Dendritic cell treated with granulocyte-macrophage colony-stimulating factor and Interleukin-4, amounts not matched to agents 40 ng/mL and 50 ng/mL, for 4 days (primary cell): ENCODE data around the gene SNX7.

ENCODE experiments used
- H3K27ac Mint-ChIP-seq: one replicate; pipeline ENCODE4 v1.8.0; 2022; ENCODE audit warnings: mild to moderate bottlenecking, mixed read lengths
- H3K27me3 Mint-ChIP-seq: one replicate; pipeline ENCODE4 v1.8.0; 2022; ENCODE audit warnings: mild to moderate bottlenecking, mixed read lengths
- H3K36me3 Mint-ChIP-seq: one replicate; pipeline ENCODE4 v1.8.0; 2022; ENCODE audit warnings: low read depth, mixed read lengths
- H3K4me1 Mint-ChIP-seq: one replicate; pipeline ENCODE4 v1.8.0; 2022; ENCODE audit warnings: low read depth, mixed read lengths
- H3K4me3 Mint-ChIP-seq: one replicate; pipeline ENCODE4 v1.8.0; 2022; ENCODE audit warnings: mild to moderate bottlenecking, moderate library complexity, mixed read lengths
- H3K9me3 Mint-ChIP-seq: one replicate; pipeline ENCODE4 v1.8.0; 2022; ENCODE audit warnings: mixed read lengths
- intact Hi-C: fragments of 100-400 bp; cut with micrococcal nuclease; formaldehyde crosslinking; loops from one replicate; pipeline ENCODE4 v1.15.0; 2022

The SNX7 gene

DNA sequence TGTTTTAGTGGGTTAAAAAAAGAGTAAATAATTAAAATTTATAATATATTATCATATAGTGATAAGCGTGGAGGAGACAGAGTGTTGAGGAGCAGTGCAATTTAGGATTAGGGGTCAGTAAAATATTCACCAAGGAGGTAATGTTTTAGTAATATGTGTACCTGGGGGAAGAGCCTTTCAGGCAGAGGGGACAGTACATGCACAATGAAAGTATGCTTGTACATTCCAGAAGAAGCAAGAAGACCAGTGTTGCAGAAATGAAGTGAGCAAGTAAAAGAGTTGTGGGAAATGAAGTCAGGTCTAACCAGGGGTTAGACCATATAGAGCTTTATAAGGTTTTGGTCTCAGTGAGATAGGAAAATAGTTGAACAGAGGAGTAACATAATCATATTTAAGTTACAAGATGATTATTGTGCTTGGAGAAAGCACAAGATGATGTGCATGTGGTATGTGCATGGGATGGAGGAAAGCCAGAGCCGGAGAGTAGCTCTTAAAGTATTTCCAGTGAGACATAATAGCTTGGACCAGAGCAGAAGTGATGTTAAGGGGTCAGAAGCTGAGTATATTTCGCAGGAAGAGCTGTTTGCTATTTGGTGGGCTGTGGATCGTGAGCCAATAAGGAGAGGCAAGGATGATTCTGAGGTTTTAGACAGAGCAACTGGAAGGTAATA is 44.8 kb downstream of the SNX7 start:
- Mint-ChIP-seq H3K4me1 (no peaks in the 10 kb centered on the region), H3K36me3 (no peaks in the 10 kb centered on the region), H3K27me3 (no peaks in the 10 kb centered on the region), H3K9me3 (no peaks in the 10 kb centered on the region), H3K27ac (no peak overlapping the region), H3K4me3 (no peak overlapping the region)
- intact Hi-C loops = no loop called here

DNA sequence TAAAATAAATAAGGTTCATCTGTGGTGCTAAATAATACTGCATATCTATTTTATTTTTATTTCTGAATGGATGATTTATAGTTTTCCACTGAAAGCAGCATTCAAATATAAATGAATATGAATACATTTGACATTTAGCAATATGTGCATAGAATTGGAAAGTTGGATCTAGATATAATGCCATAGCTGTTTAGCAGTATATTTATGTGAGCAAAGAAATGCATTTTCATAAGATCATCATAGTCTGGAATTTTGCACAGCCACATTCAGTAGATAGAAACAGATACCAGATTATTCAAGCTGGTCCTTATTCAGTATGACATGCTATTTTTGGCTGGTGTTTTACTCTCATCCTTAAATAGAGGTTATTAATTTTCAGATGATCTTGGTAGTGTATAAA is 46.0 kb downstream of the SNX7 start:
- intact Hi-C loops = no loop called here
- Mint-ChIP-seq H3K27ac (no peak overlapping the region), H3K27me3 (no peaks in the 10 kb centered on the region), H3K9me3 (no peaks in the 10 kb centered on the region), H3K4me1 (no peaks in the 10 kb centered on the region), H3K36me3 (no peaks in the 10 kb centered on the region), H3K4me3 (no peak overlapping the region)

DNA sequence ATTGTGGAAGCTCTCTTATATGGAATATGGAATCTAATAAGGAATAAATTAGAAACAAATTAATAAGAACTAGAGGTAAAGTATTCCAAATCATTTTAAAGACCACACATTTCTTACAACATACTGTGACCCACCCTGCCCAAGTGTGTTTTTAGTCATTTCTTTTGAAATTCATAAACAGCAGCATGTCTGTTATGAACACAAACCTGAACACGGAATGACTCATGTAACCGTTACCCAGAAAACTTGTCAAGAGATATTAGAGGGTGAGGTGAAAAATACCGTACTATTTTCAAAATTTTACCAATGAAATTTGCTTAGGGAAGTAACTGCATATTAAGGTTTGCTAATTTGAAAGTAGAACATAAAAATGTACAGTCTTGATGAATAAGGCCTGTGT is 48.4 kb downstream of the SNX7 start:
- Mint-ChIP-seq H3K27me3 (no peaks in the 10 kb centered on the region), H3K36me3 (no peaks in the 10 kb centered on the region), H3K27ac (no peak overlapping the region), H3K4me3 (no peak overlapping the region), H3K9me3 (no peaks in the 10 kb centered on the region), H3K4me1 (no peaks in the 10 kb centered on the region)
- intact Hi-C loops = no loop called here

DNA sequence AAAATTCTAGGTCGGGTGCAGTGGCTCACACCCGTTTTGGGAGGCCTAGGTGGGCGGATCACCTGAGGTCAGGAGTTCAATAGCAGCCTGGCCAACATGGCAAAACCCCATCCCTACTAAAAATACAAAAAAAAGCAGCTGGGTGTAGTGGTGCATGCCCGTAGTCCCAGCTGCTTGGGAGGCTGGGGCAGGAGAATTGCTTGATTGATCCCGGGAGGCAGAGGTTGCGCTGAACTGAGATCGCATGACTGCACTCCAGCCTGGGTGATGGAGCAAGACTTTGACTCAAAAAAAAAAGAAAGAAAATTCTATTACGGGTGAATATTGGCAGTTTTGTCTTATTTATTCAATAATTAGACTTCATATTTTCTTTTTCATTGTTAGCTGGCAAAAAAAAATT is 62.1 kb downstream of the SNX7 start:
- no peaks in the 10 kb centered on the region for H3K36me3 Mint-ChIP-seq
- no peak overlapping the region for H3K27ac Mint-ChIP-seq
- peaks cover 16% of the 10 kb centered on the region for H3K9me3 Mint-ChIP-seq

DNA sequence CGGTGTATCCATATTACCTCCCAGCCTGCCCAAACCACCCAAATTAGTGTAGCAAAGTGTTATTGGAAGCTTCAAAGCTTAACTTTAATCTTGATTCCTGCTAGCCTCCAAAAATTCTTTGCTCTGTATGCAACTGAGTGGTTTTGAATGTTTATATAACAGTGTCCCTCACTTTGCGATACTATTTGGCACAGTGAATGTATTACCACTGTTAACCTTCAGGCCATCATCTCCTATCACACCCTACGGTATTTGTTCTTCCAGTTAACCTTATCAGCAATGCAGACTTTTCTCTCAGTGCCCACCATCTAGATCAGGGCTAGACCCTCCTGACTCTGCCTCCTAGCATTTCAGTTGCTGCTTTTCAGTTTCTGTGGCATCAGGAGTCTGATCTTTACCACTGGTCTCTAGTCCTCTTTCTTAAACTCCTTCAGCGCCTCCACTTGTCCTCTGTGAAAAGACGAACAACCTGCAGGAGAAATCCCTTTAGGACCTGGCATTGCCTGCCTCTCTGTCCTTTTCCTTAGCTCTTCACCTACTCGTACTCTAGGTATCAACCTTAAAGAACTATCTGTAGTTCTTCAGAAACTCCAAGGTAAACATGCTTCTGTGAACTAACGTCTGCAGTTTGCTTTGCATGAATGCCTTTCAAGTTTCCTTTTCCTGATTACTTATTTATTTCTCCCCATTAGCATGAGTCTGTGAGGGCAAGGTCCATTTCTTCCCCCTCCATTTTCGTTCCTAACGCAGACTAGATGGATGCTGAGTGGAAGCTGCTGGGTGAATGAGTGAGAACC is 71.7 kb downstream of the SNX7 start:
- Mint-ChIP-seq H3K27me3 (no peaks in the 10 kb centered on the region), H3K4me1 (no peaks in the 10 kb centered on the region), H3K36me3 (no peaks in the 10 kb centered on the region), H3K4me3 (no peak overlapping the region), H3K27ac (no peak overlapping the region), H3K9me3 (peaks cover 17% of the 10 kb centered on the region)
- intact Hi-C loops = no loop called here

More for the DNA sequence above, 62.1 kb downstream of the SNX7 start:
- intact Hi-C loops = no loop called here
- Mint-ChIP-seq H3K4me1 (no peaks in the 10 kb centered on the region), H3K4me3 (no peak overlapping the region), H3K27me3 (no peaks in the 10 kb centered on the region)

DNA sequence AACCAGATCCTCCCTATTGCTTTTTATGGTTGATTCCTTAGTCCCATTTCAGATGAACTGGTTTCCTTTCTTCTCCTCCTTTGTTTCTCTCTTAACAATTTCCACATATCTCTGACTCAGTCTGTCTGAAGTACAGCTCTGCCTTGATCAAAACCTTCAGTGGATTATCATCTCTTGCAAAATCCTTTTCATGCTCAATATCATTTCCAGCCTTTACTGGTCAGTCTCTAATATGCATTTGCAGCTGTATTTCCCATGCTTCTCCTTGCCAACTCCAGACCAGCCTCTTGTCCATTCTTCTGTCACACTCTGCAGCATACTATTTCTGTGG is 72.2 kb downstream of the SNX7 start:
- Mint-ChIP-seq H3K9me3 (peaks cover 11% of the 10 kb centered on the region), H3K4me1 (no peaks in the 10 kb centered on the region), H3K27ac (no peak overlapping the region), H3K4me3 (no peak overlapping the region), H3K36me3 (no peaks in the 10 kb centered on the region), H3K27me3 (no peaks in the 10 kb centered on the region)
- intact Hi-C loops = no loop called here

DNA sequence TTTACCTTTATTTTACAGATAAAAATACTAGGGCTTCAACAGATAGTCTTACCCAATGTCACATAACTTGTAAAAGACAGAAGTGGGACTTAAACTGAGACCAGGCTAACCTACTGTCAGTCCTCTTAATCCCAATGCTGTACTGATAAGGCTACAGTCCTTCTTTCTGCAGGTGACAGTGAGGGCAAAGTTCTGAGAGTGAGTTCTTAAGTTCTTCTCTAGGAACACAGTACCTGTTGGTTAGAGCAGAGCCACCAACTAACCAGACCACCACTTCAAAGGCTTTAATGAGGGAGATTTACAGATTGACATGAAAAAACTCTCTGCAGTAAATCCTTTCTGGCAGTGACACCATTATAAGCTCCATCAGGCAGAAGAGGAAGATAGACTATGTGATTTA is 74.2 kb downstream of the SNX7 start:
- H3K9me3 Mint-ChIP-seq = peaks cover 9% of the 10 kb centered on the region
- H3K27me3 Mint-ChIP-seq = no peaks in the 10 kb centered on the region
- H3K4me1 Mint-ChIP-seq = no peaks in the 10 kb centered on the region
- no peak overlapping the region for H3K4me3 Mint-ChIP-seq
- no peak overlapping the region for H3K27ac Mint-ChIP-seq
- intact Hi-C loops = no loop called here
- no peaks in the 10 kb centered on the region for H3K36me3 Mint-ChIP-seq

DNA sequence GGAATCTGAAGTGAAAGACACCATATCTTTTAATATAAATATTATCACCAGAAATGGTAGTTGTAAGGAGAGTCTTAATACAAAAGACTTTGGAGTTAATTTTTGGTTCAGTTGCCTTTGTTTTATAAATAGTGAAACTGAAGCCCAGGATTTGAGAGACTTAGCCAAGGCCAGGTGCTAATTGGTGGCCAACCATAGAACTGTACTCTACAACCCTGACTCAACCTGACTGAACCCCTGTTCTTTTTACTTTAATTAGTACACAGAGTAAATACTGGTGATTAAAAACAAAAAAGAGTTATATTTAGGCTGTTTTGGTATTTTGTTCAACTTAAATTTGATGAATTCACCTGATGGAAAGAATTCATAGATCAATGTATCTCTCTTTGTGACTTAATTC is 76.3 kb downstream of the SNX7 start:
- Mint-ChIP-seq H3K4me1 (no peaks in the 10 kb centered on the region), H3K27ac (no peak overlapping the region), H3K27me3 (no peaks in the 10 kb centered on the region), H3K4me3 (no peak overlapping the region), H3K36me3 (no peaks in the 10 kb centered on the region), H3K9me3 (peaks cover 8% of the 10 kb centered on the region)
- intact Hi-C loops = no loop called here

DNA sequence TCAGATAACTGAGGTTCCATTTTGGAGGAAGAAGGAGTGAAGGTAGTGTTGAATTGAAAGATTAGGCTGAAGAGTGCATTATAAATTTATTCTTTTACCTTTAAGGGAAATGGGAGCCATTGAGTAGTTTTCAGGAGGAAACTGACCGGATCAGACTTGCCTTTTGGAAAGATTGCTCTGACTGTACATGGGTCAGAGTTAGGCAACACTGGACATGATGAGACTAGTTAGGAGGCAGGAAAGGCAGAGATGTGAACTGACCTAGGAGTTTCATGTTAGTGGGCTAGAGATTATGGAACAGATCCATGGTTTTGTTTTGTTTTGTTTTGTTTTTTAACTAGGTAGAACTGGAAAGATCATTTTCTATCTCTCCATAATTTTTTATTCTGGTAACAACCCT is 78.2 kb downstream of the SNX7 start:
- intact Hi-C loops = no loop called here
- Mint-ChIP-seq H3K27ac (no peak overlapping the region), H3K36me3 (no peaks in the 10 kb centered on the region), H3K27me3 (no peaks in the 10 kb centered on the region), H3K4me1 (no peaks in the 10 kb centered on the region), H3K4me3 (no peak overlapping the region), H3K9me3 (no peaks in the 10 kb centered on the region)

DNA sequence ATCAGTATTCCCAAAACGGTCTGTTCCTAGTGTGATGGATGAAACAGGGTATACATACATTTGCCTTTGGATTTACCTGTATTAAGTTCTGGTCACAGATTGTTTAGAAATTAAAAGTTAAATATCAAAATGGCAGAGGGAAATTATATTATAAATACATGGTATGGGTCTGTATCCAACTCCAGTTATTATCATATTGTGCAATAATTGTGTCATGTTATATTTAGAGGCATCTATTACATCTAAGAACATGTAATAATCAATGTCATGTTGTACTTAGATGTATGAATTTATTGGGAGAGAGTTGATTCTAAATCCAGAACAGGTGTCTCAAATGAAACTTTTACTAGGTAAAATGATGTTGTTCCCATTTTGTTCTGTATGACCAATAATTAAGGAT is 79.6 kb downstream of the SNX7 start:
- H3K27ac Mint-ChIP-seq = no peak overlapping the region
- intact Hi-C loops = no loop called here
- no peaks in the 10 kb centered on the region for H3K36me3 Mint-ChIP-seq
- H3K27me3 Mint-ChIP-seq = no peaks in the 10 kb centered on the region
- no peaks in the 10 kb centered on the region for H3K9me3 Mint-ChIP-seq
- H3K4me3 Mint-ChIP-seq = no peak overlapping the region
- H3K4me1 Mint-ChIP-seq = no peaks in the 10 kb centered on the region

DNA sequence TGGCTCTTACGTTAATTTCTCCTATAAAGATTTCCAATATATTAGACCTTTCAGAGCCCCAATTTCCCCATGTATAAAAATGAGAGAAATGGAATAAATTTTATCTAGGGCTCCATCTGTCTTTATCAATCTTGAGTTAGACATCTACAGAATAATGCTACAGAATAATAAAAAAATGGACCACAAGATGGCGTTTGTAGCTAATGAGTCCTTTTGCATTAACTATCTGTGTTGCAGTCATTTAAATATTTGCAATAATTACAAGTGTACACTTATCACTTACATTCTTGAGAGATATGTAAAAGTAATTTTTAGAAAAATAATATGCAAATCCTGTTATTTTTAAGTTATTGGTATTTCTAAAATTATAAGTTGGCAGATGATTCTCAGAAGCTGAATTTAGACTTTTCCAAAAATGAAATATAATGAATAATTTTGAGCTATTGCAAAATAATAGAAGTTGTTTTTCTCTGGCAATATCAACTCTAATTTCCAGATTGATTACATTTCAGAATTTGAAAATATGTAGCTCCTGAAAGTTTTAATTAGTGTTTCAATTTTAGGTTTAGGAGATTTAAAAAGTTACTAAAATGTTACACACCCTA is 87.7 kb downstream of the SNX7 start:
- H3K36me3 Mint-ChIP-seq = no peaks in the 10 kb centered on the region
- no peaks in the 10 kb centered on the region for H3K4me1 Mint-ChIP-seq
- no peak overlapping the region for H3K4me3 Mint-ChIP-seq
- no peak overlapping the region for H3K27ac Mint-ChIP-seq
- no peaks in the 10 kb centered on the region for H3K9me3 Mint-ChIP-seq
- no peaks in the 10 kb centered on the region for H3K27me3 Mint-ChIP-seq
- intact Hi-C loops = loop anchor here (5.0 kb wide), 1 partner anchor 958 kb away; no protein-coding TSS in a partner anchor

DNA sequence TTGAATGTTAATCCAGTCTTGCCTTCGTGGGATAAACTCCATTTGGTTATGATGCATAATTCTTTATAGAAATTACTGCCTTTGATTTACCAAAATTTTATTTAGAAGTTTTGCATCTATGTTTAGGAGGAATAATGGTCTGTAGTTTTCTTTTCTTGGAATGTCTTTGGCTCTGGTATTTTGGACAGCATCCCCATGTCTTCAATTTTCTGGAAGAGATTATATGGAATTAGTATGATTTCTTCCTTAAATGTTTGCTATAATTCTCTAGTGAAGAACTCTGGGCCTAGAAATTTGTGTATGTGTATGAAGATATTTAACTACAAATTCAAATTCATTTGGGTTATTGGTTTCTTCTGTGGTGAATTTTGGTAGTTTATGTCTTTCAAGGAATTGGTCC is 92.7 kb downstream of the SNX7 start:
- no peaks in the 10 kb centered on the region for H3K4me1 Mint-ChIP-seq
- no peaks in the 10 kb centered on the region for H3K36me3 Mint-ChIP-seq
- intact Hi-C loops = no loop called here
- H3K27ac Mint-ChIP-seq = no peak overlapping the region
- H3K9me3 Mint-ChIP-seq = no peaks in the 10 kb centered on the region
- H3K4me3 Mint-ChIP-seq = no peak overlapping the region
- H3K27me3 Mint-ChIP-seq = no peaks in the 10 kb centered on the region

DNA sequence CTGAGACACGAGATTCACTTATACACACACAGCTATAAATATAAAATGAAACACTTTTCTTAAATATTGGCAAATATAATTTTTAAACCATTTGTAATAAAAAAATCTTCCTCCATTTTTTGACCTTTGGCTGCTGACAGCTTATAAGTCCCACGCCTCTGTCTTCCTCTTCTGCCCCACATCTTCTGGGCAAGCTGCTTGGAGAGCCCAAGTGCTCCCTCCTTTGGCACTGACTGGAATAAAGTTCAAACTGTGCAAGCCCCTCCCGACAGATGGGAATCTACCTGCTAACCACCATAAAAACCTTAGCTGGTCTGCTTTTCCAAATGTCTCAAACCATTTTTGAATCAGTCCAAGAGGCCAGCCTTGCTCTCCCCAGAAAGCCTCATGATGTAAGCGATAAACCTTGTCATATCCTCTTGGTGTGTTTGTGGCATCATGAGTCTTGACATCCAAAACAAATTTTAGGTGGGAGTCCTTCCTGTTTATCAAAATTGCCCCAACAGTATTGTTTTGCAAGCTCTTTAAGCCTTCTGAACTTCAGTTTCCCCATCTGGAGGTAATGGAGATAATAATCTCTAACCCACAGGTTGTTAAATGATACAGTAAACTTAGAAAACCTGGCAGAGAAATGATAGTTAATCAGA is 99.8 kb downstream of the SNX7 start:
- Mint-ChIP-seq H3K36me3 (no peaks in the 10 kb centered on the region), H3K9me3 (no peaks in the 10 kb centered on the region), H3K4me3 (no peak overlapping the region), H3K27me3 (no peaks in the 10 kb centered on the region), H3K4me1 (peaks cover 12% of the 10 kb centered on the region), H3K27ac (no peak overlapping the region)
- intact Hi-C loops = no loop called here

DNA sequence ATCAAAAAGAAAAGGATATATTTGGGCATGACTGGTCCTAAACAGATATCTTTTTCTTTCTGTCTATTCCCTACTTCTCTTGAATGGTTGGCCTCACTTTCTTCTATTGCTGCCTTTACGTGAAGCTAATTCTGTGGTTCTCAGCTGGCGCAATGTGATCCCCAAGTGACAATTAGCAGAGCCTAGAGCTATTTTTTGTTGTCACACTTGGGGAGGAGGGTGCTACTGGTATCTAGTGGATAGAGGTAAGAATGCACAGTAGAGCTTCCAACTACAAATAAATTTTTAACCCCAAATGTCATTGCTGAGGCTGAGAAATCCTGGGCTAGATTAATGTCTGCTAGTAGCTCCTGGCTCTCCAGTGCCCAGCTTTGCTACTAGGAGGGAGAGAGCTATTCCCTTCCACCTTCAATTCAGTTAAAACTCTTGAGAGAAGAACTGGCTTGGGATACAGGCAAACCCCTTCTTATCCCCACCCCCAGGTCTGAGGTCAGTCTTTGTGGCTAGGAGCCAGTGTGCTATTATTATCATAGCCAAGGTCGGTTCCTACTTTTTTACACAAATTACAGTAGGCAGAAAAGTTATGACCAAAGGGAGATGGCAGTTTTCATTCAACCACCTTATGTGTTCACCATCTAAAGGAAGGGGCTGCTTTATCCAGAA is 102.1 kb downstream of the SNX7 start:
- Mint-ChIP-seq H3K27ac (no peak overlapping the region), H3K36me3 (no peaks in the 10 kb centered on the region), H3K9me3 (no peaks in the 10 kb centered on the region), H3K4me3 (no peak overlapping the region), H3K27me3 (no peaks in the 10 kb centered on the region), H3K4me1 (peaks cover 29% of the 10 kb centered on the region)
- intact Hi-C loops = no loop called here
